Measurements from ENCODE around the gene CNTRL. TPM values are rescaled to one million over a fixed set of nuclear protein-coding genes. Genes with fewer than 3 reads are reported as not detected.

Gene CNTRL
- total RNA-seq, 1 experiment from 2014 or later = 18.9 TPM

GRCh38 chr9:121038804-121039203, 36.0 kb upstream of the CNTRL start:
- ChIA-PET POLR2A (interaction anchor here (0.7 kb wide), 1 partner anchor 238 kb away, joined by 3 read pairs; no protein-coding TSS in a partner anchor), CTCF (interaction anchor here (1.2 to 1.3 kb wide), 3 partner anchors 21 to 283 kb away, joined by 4 to 8 read pairs (median 5); no protein-coding TSS in a partner anchor)
- H3K27me3 Mint-ChIP-seq (ENCODE audit: insufficient read depth, unreplicated experiment) = no peaks in the 10 kb centered on the region
- no TSS peak for BruUV-seq (replicated peaks)
- no peak overlapping the region for H3K27ac Mint-ChIP-seq (ENCODE audit: low read depth, unreplicated experiment)
- DNase-seq (ENCODE audit: unreplicated experiment) = no peak
- no peak overlapping the region for H3K4me3 Mint-ChIP-seq (ENCODE audit: unreplicated experiment)
- H3K4me1 Mint-ChIP-seq (ENCODE audit: insufficient read depth, unreplicated experiment) = no peaks in the 10 kb centered on the region
- intact Hi-C loops (cut with micrococcal nuclease) = no loop called here
- TF ChIP-seq, protein P1, sequence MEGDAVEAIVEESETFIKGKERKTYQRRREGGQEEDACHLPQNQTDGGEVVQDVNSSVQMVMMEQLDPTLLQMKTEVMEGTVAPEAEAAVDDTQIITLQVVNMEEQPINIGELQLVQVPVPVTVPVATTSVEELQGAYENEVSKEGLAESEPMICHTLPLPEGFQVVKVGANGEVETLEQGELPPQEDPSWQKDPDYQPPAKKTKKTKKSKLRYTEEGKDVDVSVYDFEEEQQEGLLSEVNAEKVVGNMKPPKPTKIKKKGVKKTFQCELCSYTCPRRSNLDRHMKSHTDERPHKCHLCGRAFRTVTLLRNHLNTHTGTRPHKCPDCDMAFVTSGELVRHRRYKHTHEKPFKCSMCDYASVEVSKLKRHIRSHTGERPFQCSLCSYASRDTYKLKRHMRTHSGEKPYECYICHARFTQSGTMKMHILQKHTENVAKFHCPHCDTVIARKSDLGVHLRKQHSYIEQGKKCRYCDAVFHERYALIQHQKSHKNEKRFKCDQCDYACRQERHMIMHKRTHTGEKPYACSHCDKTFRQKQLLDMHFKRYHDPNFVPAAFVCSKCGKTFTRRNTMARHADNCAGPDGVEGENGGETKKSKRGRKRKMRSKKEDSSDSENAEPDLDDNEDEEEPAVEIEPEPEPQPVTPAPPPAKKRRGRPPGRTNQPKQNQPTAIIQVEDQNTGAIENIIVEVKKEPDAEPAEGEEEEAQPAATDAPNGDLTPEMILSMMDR (IDR thresholded peaks at IDR 0.05; ENCODE audit: unreplicated experiment) = no peak
- H3K9me3 Mint-ChIP-seq (ENCODE audit: unreplicated experiment) = no peaks in the 10 kb centered on the region
- peaks cover 6% of the 10 kb centered on the region for H3K36me3 Mint-ChIP-seq (ENCODE audit: insufficient read depth, unreplicated experiment)

DNA sequence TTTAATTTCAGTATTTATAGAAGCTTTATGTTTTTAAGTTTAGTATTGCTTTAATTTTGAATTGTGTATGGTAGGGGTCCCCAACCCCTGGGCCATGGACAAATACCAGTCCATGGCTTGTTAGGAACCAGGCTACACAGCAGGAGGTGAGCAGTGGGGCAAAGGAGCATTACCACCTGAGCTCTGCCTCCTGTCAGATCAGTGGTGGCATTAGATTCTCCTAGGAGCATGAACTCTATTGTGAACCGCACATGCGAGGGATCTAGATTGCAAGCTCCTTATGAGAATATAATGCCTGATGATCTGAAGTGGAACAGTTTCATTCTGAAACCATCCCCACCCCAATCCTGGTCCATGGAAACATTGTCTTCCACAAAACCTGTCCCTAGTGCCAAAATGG, 26.6 kb upstream of the CNTRL start:
- no TSS peak for BruUV-seq (replicated peaks)
- no peaks in the 10 kb centered on the region for H3K9me3 Mint-ChIP-seq (ENCODE audit: unreplicated experiment)
- no peaks in the 10 kb centered on the region for H3K36me3 Mint-ChIP-seq (ENCODE audit: insufficient read depth, unreplicated experiment)
- intact Hi-C loops (cut with micrococcal nuclease) = no loop called here
- no peak overlapping the region for H3K4me3 Mint-ChIP-seq (ENCODE audit: unreplicated experiment)
- TF ChIP-seq, protein P1 (IDR thresholded peaks at IDR 0.05; ENCODE audit: unreplicated experiment) = no peak
- H3K27ac Mint-ChIP-seq (ENCODE audit: low read depth, unreplicated experiment) = no peak overlapping the region
- no peaks in the 10 kb centered on the region for H3K4me1 Mint-ChIP-seq (ENCODE audit: insufficient read depth, unreplicated experiment)
- CTCF ChIA-PET = interaction anchor here (0.7 to 3.3 kb wide), 3 partner anchors 11 to 64 kb away, joined by 3 to 27 read pairs (median 4); no protein-coding TSS in a partner anchor
- POLR2A ChIA-PET = no interaction called here
- no peak for DNase-seq (ENCODE audit: unreplicated experiment)
- no peaks in the 10 kb centered on the region for H3K27me3 Mint-ChIP-seq (ENCODE audit: insufficient read depth, unreplicated experiment)

DNA sequence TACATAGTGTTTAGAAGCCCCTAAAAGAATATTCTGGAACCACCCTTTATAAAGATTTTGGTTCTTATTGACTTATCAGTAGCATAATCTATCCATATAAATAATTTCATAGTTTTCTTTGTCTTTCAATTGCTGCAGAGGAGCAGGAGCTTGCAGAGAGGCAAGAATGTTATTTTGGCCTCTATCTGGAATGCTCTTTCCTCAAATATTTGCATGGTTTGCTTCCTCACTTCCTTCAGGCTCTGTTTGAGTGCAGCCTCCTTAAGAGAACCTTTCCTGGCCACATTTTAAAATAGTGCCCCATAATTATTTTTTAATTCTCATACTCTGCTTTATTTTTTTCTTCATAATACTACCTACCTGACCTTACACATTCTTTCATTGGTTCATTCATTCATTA, 26.1 kb upstream of the CNTRL start:
- no peak for DNase-seq (ENCODE audit: unreplicated experiment)
- Mint-ChIP-seq H3K4me1 (ENCODE audit: insufficient read depth, unreplicated experiment) (no peaks in the 10 kb centered on the region), H3K36me3 (ENCODE audit: insufficient read depth, unreplicated experiment) (no peaks in the 10 kb centered on the region), H3K27ac (ENCODE audit: low read depth, unreplicated experiment) (no peak overlapping the region), H3K9me3 (ENCODE audit: unreplicated experiment) (no peaks in the 10 kb centered on the region), H3K27me3 (ENCODE audit: insufficient read depth, unreplicated experiment) (no peaks in the 10 kb centered on the region), H3K4me3 (ENCODE audit: unreplicated experiment) (no peak overlapping the region)
- intact Hi-C loops (cut with micrococcal nuclease) = no loop called here
- TF ChIP-seq, protein P1 (IDR thresholded peaks at IDR 0.05; ENCODE audit: unreplicated experiment) = no peak
- no TSS peak for BruUV-seq (replicated peaks)
- ChIA-PET POLR2A (no interaction called here), CTCF (interaction anchor here (0.6 to 3.3 kb wide), 4 partner anchors 11 to 110 kb away, joined by 3 to 27 read pairs (median 4); no protein-coding TSS in a partner anchor)

DNA sequence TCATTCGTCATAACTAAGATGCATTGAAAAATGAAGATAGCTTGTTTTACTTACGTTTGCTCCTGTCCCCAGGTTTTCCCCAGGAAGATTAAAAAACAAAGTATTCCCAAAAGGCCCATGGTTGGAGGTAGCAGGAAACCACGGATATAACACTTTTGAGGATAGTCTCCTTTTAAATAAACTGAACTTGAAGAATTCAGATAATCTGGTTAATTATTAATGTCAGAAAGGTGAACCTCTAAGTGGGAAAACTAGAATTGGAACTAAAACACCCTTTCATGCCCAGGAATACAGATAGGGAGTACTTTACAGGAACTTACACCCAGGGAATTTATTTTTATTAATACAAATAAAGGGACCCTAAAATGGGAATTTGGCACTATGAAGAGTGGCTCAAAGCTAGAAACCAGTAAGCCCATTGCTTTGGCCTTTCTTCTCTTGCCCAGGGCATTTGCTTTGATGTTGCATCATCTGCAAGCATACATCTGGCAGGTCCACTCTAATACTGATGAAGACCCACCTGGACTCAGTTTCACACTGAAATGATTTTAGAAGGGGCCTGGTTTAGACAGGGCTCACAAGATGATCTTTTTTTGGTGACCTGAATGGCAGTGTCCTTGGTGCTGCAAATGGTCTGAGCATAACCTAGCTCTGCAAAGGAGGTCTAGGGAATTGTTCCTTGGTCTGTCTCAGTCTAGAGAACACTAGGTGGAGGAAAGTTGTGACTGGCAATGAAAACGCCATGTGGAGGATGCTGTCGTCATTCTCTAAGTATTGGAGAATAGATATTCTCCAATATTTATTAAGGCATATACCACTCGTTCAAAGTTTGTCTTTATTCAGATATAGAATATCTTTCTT, 24.4 kb upstream of the CNTRL start, which contains the start of gene C5:
Gene C5, minus strand, starts transcription at position 148 of the 861 bp plus-strand sequence. Its CDS starts 29 bp downstream, at position 119.
- no peaks in the 10 kb centered on the region for H3K27me3 Mint-ChIP-seq (ENCODE audit: insufficient read depth, unreplicated experiment)
- TF ChIP-seq, protein P1 (IDR thresholded peaks at IDR 0.05; ENCODE audit: unreplicated experiment) = no peak
- no peak within 1 kb of the TSS for H3K27ac Mint-ChIP-seq (ENCODE audit: low read depth, unreplicated experiment)
- intact Hi-C loops (cut with micrococcal nuclease) = no loop called here
- ChIA-PET CTCF (interaction anchor here (1.1 to 3.3 kb wide), 4 partner anchors 9 to 430 kb away, joined by 3 to 27 read pairs (median 4); no protein-coding TSS in a partner anchor), POLR2A (no interaction called here)
- no peaks in the 10 kb centered on the region for H3K9me3 Mint-ChIP-seq (ENCODE audit: unreplicated experiment)
- no peaks in the 10 kb centered on the region for H3K36me3 Mint-ChIP-seq (ENCODE audit: insufficient read depth, unreplicated experiment)
- no peak within 1 kb of the TSS for H3K4me3 Mint-ChIP-seq (ENCODE audit: unreplicated experiment)
- no TSS peak for BruUV-seq (replicated peaks)
- no peak for DNase-seq (ENCODE audit: unreplicated experiment)
- no peaks in the 10 kb centered on the region for H3K4me1 Mint-ChIP-seq (ENCODE audit: insufficient read depth, unreplicated experiment)
